ENCODE results near the gene TRIM31. TPM values are rescaled to one million over a fixed set of nuclear protein-coding genes. Genes with fewer than 3 reads are reported as not detected.

The TRIM31 gene
- total and polyA plus RNA-seq, 2 donors (not counting 1 experiment from before 2014, with no cell fraction given), result not detected

DNA sequence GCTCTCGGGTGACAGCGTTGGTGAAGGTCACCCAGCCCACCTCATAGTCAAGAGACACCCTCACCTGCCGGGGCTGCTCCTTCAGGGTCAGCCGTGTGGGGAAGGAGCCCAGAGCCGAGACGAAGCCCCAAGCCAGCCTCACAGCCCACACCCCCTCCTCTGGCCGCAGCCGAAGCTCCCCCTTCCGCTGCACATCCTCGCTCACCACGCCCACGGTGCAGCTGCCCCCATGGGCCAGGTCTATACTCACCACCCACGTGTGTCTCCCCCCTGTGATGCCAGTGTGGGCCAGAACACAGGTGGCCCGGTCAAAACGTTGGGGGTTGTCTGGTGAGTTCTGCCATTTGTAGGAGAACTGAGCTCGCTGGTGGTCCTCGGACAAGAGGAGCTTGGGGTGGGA, 41.2 kb upstream of the TRIM31 start:
- DNase-seq (ENCODE audit: low read depth in 2 of 2), result no peak
- H3K79me2 ChIP-seq (ENCODE audit: control insufficient read depth, insufficient read depth, low read length), result no peaks in the 10 kb centered on the region
- H3K4me3 ChIP-seq (replicated peaks in 1 of 4; ENCODE audit: control extremely low read depth in 1 of 4, insufficient read depth in 1 of 4, low read depth in 3 of 4, low read length in 4 of 4), result no peak overlapping the region
- no peak overlapping the region for H2AFZ ChIP-seq (ENCODE audit: low read length)
- no peak overlapping the region for H3K9ac ChIP-seq (ENCODE audit: insufficient read depth, low read length)
- H4K20me1 ChIP-seq (ENCODE audit: control insufficient read depth, extremely low read depth, insufficient read depth, low read length), result no peaks in the 10 kb centered on the region
- H3K36me3 ChIP-seq (ENCODE audit: control insufficient read depth, insufficient read depth, low read length), result no peaks in the 10 kb centered on the region
- no peaks in the 10 kb centered on the region for H3K9me3 ChIP-seq (ENCODE audit: control insufficient read depth, insufficient read depth, low read depth, low read length)
- TF ChIP-seq, protein P1, sequence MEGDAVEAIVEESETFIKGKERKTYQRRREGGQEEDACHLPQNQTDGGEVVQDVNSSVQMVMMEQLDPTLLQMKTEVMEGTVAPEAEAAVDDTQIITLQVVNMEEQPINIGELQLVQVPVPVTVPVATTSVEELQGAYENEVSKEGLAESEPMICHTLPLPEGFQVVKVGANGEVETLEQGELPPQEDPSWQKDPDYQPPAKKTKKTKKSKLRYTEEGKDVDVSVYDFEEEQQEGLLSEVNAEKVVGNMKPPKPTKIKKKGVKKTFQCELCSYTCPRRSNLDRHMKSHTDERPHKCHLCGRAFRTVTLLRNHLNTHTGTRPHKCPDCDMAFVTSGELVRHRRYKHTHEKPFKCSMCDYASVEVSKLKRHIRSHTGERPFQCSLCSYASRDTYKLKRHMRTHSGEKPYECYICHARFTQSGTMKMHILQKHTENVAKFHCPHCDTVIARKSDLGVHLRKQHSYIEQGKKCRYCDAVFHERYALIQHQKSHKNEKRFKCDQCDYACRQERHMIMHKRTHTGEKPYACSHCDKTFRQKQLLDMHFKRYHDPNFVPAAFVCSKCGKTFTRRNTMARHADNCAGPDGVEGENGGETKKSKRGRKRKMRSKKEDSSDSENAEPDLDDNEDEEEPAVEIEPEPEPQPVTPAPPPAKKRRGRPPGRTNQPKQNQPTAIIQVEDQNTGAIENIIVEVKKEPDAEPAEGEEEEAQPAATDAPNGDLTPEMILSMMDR (conservative IDR thresholded peaks at IDR 0.05 in 1 of 2, IDR thresholded peaks at IDR 0.05 in 1 of 2; ENCODE audit: low read depth in 1 of 2, low read length in 2 of 2), result no peak
- TF ChIP-seq EZH2 (IDR thresholded peaks at IDR 0.05; ENCODE audit: low read length, missing control alignments), result no peak
- H3K4me2 ChIP-seq (ENCODE audit: extremely low read depth, insufficient read depth, low read length), result no peak overlapping the region
- peaks cover 6% of the 10 kb centered on the region for H3K4me1 ChIP-seq (ENCODE audit: control insufficient read depth, extremely low read depth, insufficient read depth, low read length)
- peaks cover 3% of the 10 kb centered on the region for H3K27me3 ChIP-seq (ENCODE audit: control insufficient read depth, insufficient read depth, low read length)
- no peak overlapping the region for H3K27ac ChIP-seq (ENCODE audit: insufficient read depth, low read length)

DNA sequence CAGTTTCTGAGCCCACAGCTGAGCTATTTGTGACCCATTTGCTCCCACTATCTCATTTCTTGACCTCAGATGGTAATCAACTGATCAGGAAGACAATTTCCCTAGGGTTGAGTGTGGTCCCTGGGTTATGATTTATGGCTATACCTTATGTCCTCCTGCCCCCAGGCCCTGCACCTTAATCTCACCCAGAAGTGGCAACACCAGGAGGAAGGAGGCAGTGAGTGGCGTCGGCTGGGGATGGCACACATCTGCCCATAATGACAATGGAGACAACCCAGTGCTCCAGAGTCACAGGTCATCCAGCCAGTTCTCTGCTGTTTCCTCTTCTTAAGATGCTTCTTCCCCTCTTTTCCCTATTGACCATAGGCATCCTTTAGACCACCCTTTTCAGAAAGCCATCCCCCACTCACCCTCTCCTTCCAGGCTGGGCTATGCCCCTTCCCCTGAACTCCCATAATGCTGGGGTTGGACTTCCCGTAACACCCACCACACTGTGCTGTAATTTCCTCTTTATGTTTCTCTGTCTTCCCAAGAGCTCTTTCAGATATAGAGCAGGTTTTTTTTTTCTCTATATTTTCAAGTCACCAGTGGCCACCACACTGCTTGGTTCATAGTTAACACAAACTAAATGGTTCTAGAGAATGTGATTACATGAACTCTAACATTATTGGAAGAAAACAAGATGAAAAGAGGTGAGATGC, 40.2 kb upstream of the TRIM31 start:
- DNase-seq (ENCODE audit: low read depth in 2 of 2), result no peak
- Histone ChIP-seq H2AFZ (ENCODE audit: low read length) (no peak overlapping the region), H3K4me3 (replicated peaks in 1 of 4; ENCODE audit: control extremely low read depth in 1 of 4, insufficient read depth in 1 of 4, low read depth in 3 of 4, low read length in 4 of 4) (no peak overlapping the region), H3K9me3 (ENCODE audit: control insufficient read depth, insufficient read depth, low read depth, low read length) (no peaks in the 10 kb centered on the region), H3K27me3 (ENCODE audit: control insufficient read depth, insufficient read depth, low read length) (peaks cover 3% of the 10 kb centered on the region), H3K9ac (ENCODE audit: insufficient read depth, low read length) (no peak overlapping the region), H3K4me1 (ENCODE audit: control insufficient read depth, extremely low read depth, insufficient read depth, low read length) (peaks cover 6% of the 10 kb centered on the region), H3K4me2 (ENCODE audit: extremely low read depth, insufficient read depth, low read length) (no peak overlapping the region), H3K27ac (ENCODE audit: insufficient read depth, low read length) (no peak overlapping the region), H3K79me2 (ENCODE audit: control insufficient read depth, insufficient read depth, low read length) (no peaks in the 10 kb centered on the region), H3K36me3 (ENCODE audit: control insufficient read depth, insufficient read depth, low read length) (no peaks in the 10 kb centered on the region), H4K20me1 (ENCODE audit: control insufficient read depth, extremely low read depth, insufficient read depth, low read length) (no peaks in the 10 kb centered on the region)
- no peak for TF ChIP-seq EZH2 (IDR thresholded peaks at IDR 0.05; ENCODE audit: low read length, missing control alignments)
- TF ChIP-seq, protein P1 (conservative IDR thresholded peaks at IDR 0.05 in 1 of 2, IDR thresholded peaks at IDR 0.05 in 1 of 2; ENCODE audit: low read depth in 1 of 2, low read length in 2 of 2), result no peak

DNA sequence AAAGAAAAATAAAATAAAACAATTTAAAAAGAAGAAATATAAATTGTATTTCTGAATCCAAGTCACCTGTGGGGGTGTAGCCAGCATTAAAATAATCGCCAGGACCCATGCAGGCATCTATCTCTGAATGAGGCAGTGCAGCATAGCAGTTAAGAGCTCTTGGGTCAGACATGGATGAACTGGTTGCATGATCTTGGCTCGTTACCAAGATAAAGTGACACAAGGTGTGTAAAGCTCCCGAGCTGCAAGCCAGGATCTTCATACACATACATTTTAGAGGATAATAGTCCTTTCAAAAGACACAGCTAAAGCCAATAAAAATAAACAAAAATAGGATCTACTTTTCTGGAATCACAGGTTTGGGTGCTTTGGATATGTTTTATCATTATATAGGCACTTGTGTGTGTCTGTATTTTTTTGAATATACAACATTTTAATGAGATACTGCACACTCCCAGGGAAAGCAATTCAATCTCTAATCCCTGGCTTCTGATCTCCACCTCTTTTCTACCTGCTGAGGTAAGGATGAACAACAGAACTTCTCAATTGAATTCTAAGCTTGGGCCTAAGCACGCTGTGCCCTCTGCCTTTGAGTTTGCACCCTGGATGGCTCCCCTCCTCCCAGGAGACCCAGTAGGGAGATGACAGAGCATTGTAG, 39.3 kb upstream of the TRIM31 start:
- Histone ChIP-seq H3K4me3 (replicated peaks in 1 of 4; ENCODE audit: control extremely low read depth in 1 of 4, insufficient read depth in 1 of 4, low read depth in 3 of 4, low read length in 4 of 4) (no peak overlapping the region), H3K4me2 (ENCODE audit: extremely low read depth, insufficient read depth, low read length) (no peak overlapping the region), H3K4me1 (ENCODE audit: control insufficient read depth, extremely low read depth, insufficient read depth, low read length) (peaks cover 6% of the 10 kb centered on the region), H3K9ac (ENCODE audit: insufficient read depth, low read length) (no peak overlapping the region), H3K27me3 (ENCODE audit: control insufficient read depth, insufficient read depth, low read length) (peaks cover 4% of the 10 kb centered on the region), H3K9me3 (ENCODE audit: control insufficient read depth, insufficient read depth, low read depth, low read length) (no peaks in the 10 kb centered on the region), H2AFZ (ENCODE audit: low read length) (no peak overlapping the region), H3K27ac (ENCODE audit: insufficient read depth, low read length) (no peak overlapping the region), H4K20me1 (ENCODE audit: control insufficient read depth, extremely low read depth, insufficient read depth, low read length) (no peaks in the 10 kb centered on the region), H3K36me3 (ENCODE audit: control insufficient read depth, insufficient read depth, low read length) (no peaks in the 10 kb centered on the region), H3K79me2 (ENCODE audit: control insufficient read depth, insufficient read depth, low read length) (no peaks in the 10 kb centered on the region)
- TF ChIP-seq EZH2 (IDR thresholded peaks at IDR 0.05; ENCODE audit: low read length, missing control alignments), result no peak
- TF ChIP-seq, protein P1 (conservative IDR thresholded peaks at IDR 0.05 in 1 of 2, IDR thresholded peaks at IDR 0.05 in 1 of 2; ENCODE audit: low read depth in 1 of 2, low read length in 2 of 2), result no peak
- DNase-seq (ENCODE audit: low read depth in 2 of 2), result no peak

Measured in fibroblast of lung (primary cell).